Left lung (tissue), 10 donors: Measurements from ENCODE around the gene HECA. TPM values are rescaled to one million over a fixed set of nuclear protein-coding genes. Genes with fewer than 3 reads are reported as not detected.

ENCODE experiments used
- ATAC-seq: fragments of 200-7000 bp; cut with Tn5 transposase; one replicate; pipeline ENCODE4 v1.9.1; 2020; ENCODE audit warnings: moderate library complexity
- DNase-seq, 4 donors: peaks; one replicate each; pipeline ENCODE4 v3.0.0-alpha.2; 2013 to 2020
- H3K27ac ChIP-seq, 2 donors: fragments of 200-600 bp; sonication (generic) in 1 of 2; one replicate each; pipeline versions ENCODE4 v1.5.0 to v1.8.0; 2020 to 2021
- H3K27me3 ChIP-seq, 2 donors: fragments of 200-600 bp; sonication (generic) in 1 of 2; one replicate each; pipeline versions ENCODE4 v1.5.0 to v1.8.0; 2020 to 2021
- H3K36me3 ChIP-seq, 2 donors: fragments of 200-600 bp; sonication (generic) in 1 of 2; one replicate each; pipeline versions ENCODE4 v1.5.0 to v1.8.0; 2020 to 2021
- H3K4me1 ChIP-seq, 2 donors: fragments of 200-600 bp; one replicate each; pipeline ENCODE4 v1.8.0; 2021
- H3K4me3 ChIP-seq, 2 donors: fragments of 200-600 bp; sonication (generic) in 1 of 2; one replicate each; pipeline versions ENCODE4 v1.5.0 to v1.8.0; 2020 to 2021; ENCODE audit warnings: mild to moderate bottlenecking in 1 of 2
- H3K9me3 ChIP-seq, 2 donors: fragments of 200-600 bp; sonication (generic) in 1 of 2; one replicate each; pipeline versions ENCODE4 v1.5.0 to v1.8.0; 2020 to 2021
- CTCF ChIP-seq, 2 donors: fragments of 200-600 bp; sonication (generic) in 1 of 2; IDR thresholded peaks; one replicate each; pipeline versions ENCODE4 v1.5.0 to v1.8.0; 2021; ENCODE audit warnings: antibody characterized with exemption in 2 of 2
- intact Hi-C, 2 donors: fragments of 100-400 bp; cut with DNase I; formaldehyde crosslinking; loops; one replicate each; pipeline versions ENCODE4 v1.11.2 to v1.14.2; 2022
- polyA plus RNA-seq, 6 donors: library from polyadenylated mRNA; unstranded; fragments of 120-200 nt; gene quantifications; one replicate each; pipeline ENCODE4 v1.2.1, GENCODE V29; 2013; ENCODE audit not compliant: insufficient read length in 6 of 6
- total RNA-seq, 2 donors: library from RNA; stranded (reverse); fragmentation: NEBNext Ultra II Directional; extraction: Animal tissue kit (Norgen Biotek cat#: 25700); gene quantifications; one replicate each; pipeline ENCODE4 v1.2.1, GENCODE V29; 2021
- donor health status: DM: no; HTN: yes; CAD: no.
- donor health status: DM: no; HTN: no; CAD: no.

The HECA gene
- total and polyA plus RNA-seq, 8 donors: 17.0 to 40.9 (median 19.0) TPM

GRCh38 chr6:139143111-139143510 is 8.2 kb downstream of the HECA start:
- no peak overlapping the region for H3K27ac ChIP-seq
- H3K4me3 ChIP-seq: no peak overlapping the region
- H3K4me1 ChIP-seq: peaks cover 9 to 71% of the 10 kb centered on the region in 2 donors
- intact Hi-C loops: no loop called here
- TF ChIP-seq CTCF (IDR thresholded peaks at IDR 0.05): no peak
- ATAC-seq (no peak), DNase-seq (no peak)
- no peaks in the 10 kb centered on the region for H3K9me3 ChIP-seq
- no peaks in the 10 kb centered on the region for H3K36me3 ChIP-seq
- H3K27me3 ChIP-seq: no peaks in the 10 kb centered on the region

GRCh38 chr6:139144490-139145085 is 9.7 kb downstream of the HECA start:
- intact Hi-C loops: no loop called here
- H3K36me3 ChIP-seq: no peaks in the 10 kb centered on the region
- H3K9me3 ChIP-seq: no peaks in the 10 kb centered on the region
- DNase-seq (no peak), ATAC-seq (no peak)
- no peaks in the 10 kb centered on the region for H3K27me3 ChIP-seq
- H3K4me3 ChIP-seq: no peak overlapping the region
- no peak for TF ChIP-seq CTCF (IDR thresholded peaks at IDR 0.05)
- peaks cover 11 to 71% of the 10 kb centered on the region in 2 donors for H3K4me1 ChIP-seq
- no peak overlapping the region for H3K27ac ChIP-seq

- Histone ChIP-seq H3K4me3 (no peak overlapping the region), H3K27ac (no peak overlapping the region), H3K9me3 (no peaks in the 10 kb centered on the region), H3K36me3 (no peaks in the 10 kb centered on the region), H3K27me3 (no peaks in the 10 kb centered on the region), H3K4me1 (peaks cover 11 to 71% of the 10 kb centered on the region in 2 donors)
- intact Hi-C loops: no loop called here
- no peak for ATAC-seq
- DNase-seq: no peak
- no peak for TF ChIP-seq CTCF (IDR thresholded peaks at IDR 0.05)
Measured at GRCh38 chr6:139145661-139146060, 10.8 kb downstream of the HECA start.

GRCh38 chr6:139146317-139146726 is 11.4 kb downstream of the HECA start:
- Histone ChIP-seq H3K4me3 (no peak overlapping the region), H3K9me3 (no peaks in the 10 kb centered on the region), H3K27ac (no peak overlapping the region), H3K27me3 (no peaks in the 10 kb centered on the region), H3K36me3 (no peaks in the 10 kb centered on the region), H3K4me1 (peaks cover 11 to 76% of the 10 kb centered on the region in 2 donors)
- intact Hi-C loops: no loop called here
- DNase-seq: no peak
- TF ChIP-seq CTCF (IDR thresholded peaks at IDR 0.05): no peak
- ATAC-seq: no peak

GRCh38 chr6:139147628-139148027 is 12.7 kb downstream of the HECA start:
- ATAC-seq (peak; percentile 65), DNase-seq (no peak)
- intact Hi-C loops: no loop called here
- Histone ChIP-seq H3K27ac (no peak overlapping the region), H3K4me1 (peaks cover 11 to 86% of the 10 kb centered on the region in 2 donors), H3K4me3 (no peak overlapping the region), H3K9me3 (no peaks in the 10 kb centered on the region), H3K27me3 (no peaks in the 10 kb centered on the region), H3K36me3 (no peaks in the 10 kb centered on the region)
- no peak for TF ChIP-seq CTCF (IDR thresholded peaks at IDR 0.05)
